AML-193 (cell line): ENCODE results near the gene RBMX2.
"Not testable (repeated sequence)": the region's sequence is repeated elsewhere in the genome, so short reads cannot be mapped to it uniquely, and the experiment has no call there.

Experiments
- DNase-seq, 2 experiments: peaks; one replicate each; lab custom pipeline; 2025; lab: John Stamatoyannopoulos, UW

The RBMX2 gene, protein sequence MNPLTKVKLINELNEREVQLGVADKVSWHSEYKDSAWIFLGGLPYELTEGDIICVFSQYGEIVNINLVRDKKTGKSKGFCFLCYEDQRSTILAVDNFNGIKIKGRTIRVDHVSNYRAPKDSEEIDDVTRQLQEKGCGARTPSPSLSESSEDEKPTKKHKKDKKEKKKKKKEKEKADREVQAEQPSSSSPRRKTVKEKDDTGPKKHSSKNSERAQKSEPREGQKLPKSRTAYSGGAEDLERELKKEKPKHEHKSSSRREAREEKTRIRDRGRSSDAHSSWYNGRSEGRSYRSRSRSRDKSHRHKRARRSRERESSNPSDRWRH

DNA sequence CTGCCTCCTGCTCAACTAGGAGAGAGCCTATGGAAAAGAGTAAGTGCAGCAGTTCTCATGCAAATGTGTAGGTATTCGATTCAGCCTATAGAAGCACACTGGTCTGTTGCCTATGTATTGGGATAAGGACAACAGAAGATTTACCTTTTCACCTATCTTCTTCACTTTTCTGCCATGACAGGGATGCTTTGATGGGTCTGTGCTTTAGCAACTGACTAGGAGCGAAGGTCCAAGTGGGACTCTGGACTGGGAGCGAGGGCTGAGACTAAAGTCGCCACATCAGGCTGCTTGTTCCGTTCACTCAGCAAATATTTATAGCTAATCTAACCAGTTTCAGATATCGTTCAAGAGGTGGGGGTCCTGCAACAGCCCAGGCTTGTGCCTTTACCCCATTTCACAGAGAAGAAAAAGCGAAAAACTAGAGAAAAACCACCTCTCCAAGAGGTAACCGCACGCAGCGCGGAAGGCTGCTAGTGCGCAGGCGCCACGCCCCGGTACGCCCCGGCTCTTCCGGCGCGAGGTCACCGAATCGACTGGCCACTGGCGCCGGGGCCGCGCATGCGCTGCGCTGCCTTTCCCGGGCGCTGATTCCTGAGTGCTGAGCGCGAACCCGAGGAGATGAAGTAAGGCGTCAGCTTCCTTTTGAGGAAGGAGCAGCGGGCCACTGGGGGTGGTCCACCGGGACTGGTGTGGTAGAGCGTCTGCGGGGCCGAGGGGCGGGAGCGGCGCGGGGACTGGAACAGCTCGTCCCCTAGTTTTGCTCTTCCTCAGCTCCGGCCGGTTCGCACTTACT is at the start of gene RBMX2:
Gene RBMX2, plus strand, starts transcription at position 573 of the 793 bp plus-strand sequence. Its CDS starts 46 bp downstream, at position 619.
- peak; percentile 27 to 32 for DNase-seq

DNA sequence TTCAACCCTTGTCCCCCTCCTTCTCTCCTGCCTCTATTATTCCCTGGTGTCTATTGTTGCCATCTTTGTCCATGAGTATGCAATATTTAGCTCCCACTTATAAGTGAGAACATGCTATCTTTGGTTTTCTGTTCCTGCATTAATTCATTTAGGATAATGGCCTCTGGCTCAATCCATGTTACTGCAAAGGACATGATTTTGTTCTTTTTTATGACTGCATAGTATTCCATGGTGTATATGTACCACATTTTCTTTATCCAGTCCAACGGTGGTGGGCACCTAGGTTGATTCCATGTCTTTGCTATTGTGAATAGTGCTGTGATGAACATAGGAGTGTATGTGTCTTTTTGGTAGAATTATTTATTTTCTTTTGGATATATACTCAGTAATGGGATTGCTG is 49.7 kb upstream of the RBMX2 start:
- not testable (repeated sequence) for DNase-seq

DNA sequence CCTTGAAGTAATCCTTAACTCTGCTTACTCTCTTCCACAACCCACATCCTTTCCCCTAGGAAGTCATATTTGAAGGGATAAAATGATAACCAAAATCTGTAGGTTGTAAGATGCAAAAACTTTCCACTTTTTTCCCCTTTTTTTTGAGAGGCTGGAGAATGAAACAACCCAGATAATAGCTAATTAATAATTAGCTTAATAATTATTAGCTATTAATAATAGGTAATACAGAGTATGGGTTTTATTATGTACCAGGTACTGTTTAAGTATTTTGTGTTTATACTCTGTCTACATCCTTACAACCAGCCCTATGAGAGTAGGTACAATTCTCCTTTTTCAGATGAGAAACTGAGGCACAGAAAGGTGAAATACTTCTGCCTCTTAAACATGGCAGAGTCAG is 25.7 kb upstream of the RBMX2 start:
- DNase-seq, result no peak

DNA sequence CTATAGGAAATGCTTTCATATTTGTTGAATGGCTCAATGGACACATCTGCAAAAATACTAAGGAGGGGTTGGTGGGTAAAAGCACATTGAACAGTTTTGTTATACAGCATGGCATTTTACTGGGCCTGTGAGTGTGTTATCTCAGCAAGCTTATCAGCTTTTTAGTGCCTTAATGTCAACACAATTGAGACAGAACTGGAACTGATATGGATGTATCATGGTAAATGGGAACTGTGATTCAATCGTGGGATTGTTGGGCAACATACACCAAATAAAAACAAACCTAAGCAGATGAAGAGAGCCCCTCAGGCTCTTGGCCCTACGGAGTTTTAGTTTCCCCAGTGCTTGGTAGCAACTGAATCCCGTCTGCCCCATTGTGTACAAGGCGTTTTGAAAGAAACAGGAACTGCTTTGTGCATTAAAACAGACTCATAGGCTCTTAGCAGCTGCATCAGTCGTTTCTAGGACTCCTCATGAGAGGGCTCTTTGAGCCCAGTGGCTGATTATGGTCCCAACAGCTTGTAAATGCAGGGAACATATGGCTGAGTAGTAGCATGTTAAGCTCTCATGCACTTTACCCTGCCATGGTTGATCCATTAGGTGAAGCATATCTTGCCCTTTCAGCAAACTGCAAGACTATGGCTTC is 23.6 kb upstream of the RBMX2 start:
- no peak for DNase-seq

DNA sequence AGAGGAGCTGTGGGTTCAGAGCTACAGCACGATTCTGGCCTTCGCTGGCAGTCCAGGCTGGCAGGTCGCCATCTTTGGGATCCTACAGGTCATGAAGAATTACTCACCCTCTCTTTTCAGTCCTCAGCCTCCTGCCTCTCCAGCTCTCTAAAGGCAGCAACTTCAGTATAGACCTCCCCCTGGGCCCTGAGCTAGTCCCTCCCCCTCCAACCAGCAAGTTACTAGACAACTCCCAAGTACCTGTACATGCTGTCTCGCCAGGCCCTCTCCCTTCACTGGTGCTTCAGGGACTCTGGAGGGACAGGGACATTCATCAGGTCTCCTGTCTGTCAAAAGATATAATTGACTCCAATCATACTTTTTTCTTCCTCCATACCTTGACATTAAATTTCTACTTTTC is 16.3 kb upstream of the RBMX2 start, which contains the start of gene GPR119:
Gene GPR119, minus strand, starts transcription at position 155 of the 400 bp plus-strand sequence. CDS start 227 bp downstream, outside the sequence.
- DNase-seq, result no peak

DNA sequence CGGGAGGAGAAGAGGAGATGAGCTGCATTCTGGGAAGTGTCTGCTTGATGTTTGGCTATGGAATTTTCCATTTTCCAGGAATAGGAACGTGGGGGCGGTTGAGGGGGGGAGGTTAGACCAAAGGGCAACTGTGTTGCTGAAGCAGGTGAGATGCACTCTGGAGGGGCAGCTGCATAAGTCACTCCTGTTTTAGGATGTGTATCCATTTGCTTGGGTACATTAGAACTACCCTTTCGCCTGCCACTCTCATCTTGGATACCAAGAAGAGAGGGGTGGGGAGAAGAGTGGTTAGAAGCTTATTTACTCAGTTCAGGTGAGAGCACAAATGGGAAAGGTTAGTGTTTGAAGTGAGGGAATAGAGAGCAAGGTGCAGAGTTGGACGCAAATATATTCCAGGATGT is 15.4 kb upstream of the RBMX2 start:
- no peak for DNase-seq

DNA sequence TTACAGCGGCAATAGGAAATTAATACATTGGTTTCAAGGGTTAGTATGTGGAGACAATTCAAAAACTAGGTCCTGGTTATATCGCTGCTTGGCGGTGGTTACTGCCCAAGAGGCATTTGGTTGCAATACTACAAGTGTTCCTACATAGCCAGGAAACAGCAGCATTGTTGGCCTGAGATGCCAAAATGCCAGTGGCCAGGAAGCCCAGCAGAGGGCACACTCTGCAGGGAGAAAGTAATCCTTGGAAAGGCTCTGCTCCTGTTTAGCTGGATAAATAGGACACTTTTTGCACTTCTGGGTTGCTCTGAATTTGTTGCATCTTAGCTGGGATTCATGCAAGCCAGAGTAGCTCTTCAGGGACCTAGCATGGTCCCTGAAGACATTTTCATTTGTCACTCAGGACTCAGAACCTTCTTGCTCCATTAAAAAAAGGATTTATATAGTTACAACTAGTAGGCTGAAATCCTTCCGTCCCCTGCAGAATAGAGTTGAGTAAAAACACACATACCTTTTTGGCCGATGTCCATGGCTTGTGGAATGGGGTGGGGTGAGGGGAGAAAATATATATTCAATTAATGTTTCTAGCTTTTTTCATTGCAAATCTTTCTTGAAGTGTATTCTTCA is 8.2 kb upstream of the RBMX2 start:
- peak; percentile 2 to 11 for DNase-seq

DNA sequence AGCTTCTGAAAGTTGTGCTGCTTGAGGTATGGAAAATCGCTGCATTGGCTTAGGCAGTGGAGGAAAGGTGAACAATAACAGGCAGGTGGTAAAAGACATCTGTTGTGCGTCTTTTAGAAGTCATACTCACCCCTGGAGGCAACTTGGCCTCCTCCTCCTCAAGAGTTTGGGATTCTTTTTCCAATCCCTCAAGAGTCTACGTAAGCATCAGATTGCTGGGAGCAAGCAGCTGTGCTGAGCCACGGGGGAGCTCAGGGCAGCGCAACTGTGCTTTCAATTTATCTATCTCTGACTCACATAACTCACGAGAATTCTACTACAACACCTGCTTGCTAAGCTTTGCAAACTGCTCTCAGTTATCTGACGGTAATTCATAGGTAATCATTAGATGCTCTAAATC is 6.4 kb upstream of the RBMX2 start:
- no peak for DNase-seq

DNA sequence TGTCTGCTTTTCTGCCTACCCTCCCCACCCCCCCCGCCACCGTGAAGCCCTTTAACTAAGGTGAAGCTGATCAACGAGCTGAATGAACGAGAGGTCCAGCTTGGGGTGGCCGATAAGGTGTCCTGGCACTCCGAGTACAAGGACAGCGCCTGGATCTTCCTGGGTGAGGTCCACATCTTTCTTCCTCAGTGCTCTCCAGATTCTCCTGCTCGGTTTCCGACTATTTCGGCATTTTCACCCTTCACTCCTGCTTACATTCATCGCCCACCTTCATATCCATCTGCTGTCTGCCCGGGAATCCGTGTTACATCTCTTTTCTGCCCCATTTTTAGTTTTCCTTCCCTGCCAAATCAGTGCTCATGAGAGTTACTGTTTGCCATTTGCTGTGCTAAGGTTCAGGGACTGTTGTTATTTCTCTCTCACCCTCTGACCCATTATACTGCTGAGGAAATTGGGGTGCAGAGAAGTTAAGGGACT is 459 bp downstream of the RBMX2 start:
- no peak for DNase-seq

DNA sequence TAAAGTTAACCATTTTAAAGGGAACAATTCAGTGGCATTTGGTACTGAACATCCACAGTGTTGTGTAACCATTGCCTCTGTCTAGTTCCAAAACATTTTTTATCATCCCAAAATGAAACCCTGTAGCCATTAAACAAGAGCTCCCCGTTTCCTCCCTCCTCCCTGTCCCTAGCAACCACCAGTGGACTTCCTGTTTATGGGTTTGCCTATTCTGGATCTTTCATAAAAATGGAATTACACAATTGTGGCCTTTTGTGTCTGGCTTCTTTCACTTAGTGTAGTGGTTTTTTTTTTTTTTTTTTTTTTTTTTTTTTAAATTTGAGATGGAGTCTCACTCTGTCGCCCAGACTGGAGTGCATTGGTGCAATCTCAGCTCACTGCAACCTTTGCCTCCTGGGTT is 11.6 kb downstream of the RBMX2 start:
- peak; percentile 44 to 55 for DNase-seq

DNA sequence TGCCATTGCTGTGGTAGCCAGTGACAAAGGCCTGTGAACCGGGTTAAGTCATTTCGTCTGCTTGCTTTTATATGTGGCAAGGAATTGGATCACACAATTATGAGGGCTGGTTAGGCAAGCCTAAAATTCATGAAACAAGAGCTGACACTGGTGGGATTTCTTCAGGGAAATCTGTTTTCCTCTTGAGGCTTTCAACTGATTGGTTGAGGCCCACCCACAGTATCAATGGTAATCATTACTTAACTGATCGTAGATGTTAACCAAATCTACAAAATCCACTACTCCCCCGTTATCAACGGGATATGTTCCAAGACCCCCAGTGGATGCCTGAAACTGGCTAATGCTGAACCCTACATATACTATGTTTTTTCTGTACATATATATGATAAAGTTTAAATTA is 13.0 kb downstream of the RBMX2 start:
- no peak for DNase-seq

DNA sequence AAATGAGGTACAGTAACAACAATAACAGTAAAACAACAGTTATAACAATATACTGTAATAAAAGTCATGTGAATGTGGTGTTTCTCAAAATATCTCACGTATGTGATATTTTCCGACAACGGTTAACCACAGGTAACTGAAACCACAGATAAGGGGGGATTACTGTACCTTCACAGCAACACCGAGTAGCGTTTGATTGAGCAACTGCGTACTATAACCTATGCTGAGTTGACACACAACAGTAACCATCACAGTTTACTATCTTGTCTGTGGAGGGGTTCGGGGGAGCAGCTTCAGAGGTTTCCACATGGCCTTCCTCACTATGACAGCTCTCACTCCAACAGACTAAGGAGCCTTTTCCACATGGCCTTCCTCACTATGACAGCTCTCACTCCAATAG is 13.4 kb downstream of the RBMX2 start:
- DNase-seq, result no peak

DNA sequence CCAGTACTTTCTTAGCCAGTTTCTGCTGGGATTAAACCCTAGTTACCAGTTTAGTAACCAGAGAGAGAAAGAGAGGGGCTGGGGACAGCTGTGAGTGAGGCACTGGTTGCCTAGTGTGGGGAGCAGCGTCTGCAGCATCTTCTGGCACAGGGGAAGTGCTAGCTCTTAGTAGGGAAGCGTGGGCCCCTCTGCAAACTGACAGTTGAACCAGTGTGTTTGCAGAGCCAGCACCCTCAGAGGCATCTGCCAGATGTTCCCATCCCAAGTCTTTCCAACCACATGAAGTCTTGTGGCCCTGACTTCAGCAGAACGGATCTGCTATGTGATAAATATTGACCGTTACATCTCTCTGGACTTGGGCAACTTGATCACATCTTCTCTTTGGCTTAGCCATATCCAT is 15.0 kb downstream of the RBMX2 start:
- no peak for DNase-seq

DNA sequence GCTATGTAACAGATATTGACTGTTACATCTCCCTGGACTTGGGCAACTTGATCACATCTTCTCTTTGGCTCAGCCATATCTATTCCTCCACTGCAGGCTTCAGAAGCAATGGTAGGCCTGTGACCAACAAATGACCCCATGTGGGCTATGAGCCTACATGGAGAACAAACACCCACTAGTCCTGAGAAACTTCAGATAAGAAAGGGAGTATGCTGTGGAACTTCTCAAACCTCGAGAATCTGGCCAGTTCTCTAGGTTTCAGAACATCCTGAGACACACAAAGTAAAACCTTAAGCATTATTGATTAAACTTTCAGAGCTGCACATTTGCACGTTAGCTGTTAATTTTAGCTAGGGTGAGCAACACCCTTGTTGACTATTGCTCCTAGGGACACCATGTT is 16.3 kb downstream of the RBMX2 start:
- DNase-seq, result no peak

DNA sequence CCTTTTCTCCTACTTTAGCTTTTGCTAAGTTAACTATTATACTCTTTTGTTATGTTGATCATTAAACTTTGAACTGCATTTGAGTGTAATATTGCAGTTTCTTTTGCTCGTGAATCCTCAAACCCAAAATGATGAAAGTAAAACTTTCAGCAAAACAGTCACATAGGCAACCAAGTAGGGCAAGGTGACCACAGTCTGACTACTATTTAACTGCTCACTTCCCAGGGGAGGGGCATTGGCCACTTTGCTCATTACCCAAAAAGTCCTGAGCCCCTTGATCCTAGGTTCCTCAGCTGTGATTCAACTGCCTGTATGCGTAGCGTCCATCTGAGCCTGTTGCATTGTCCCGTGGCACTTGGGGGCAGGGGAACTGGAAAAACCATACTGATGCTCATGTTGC is 17.0 kb downstream of the RBMX2 start:
- no peak for DNase-seq

DNA sequence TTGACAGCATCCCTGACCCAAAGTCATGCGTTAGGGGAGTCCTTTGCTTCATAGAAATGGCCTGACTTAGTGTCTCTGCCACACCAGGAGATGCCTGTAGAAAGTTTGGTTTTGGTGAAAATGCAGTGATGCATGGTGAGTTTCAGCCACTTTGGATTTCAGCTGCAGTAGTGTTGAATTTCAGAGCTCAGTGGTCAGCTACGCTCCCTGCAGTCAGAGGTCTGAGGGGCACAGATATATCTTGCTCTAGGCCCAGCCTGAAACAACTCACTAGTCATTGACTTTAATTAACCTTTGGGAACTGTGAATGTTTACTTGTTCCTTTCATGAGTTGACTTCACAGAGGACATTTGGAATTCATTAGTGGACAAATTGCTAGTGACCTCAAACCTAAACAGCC is 17.5 kb downstream of the RBMX2 start:
- no peak for DNase-seq

DNA sequence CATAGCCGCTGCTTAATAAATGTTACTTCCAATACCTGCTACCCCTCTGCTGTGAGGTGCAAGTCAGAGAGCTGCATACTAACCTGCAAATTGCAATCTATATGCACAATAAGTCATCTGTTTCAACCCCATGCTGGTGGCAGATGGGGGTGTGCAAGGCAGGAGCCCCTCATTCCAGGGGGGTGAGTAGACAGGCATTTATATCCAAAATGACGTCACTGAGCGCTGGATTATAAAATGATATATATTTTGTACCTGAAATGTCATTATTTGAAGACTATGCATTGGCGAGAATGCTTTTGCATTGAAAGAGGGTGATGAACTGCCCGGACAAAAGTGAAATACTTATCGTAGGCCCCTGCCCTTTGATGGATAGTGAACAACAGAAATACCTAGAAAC is 24.7 kb downstream of the RBMX2 start:
- no peak for DNase-seq

DNA sequence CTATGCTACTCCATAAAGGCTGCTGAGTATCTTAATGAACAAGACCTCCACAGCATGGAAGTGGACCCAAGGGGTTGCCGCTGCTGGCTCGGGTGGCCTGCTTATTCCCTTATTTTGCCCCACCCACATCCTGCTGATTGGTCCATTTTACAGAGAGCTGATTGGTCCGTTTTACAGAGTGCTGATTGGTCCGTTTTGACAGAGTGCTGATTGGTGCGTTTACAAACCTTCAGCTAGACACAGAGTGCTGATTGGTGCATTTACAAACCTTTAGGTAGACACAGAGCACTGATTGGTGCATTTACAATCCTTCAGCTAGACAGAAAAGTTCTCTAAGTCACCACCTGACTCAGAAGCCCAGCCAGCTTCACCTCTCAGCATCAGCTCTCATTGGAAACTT is 27.4 kb downstream of the RBMX2 start:
- not testable (repeated sequence) for DNase-seq

DNA sequence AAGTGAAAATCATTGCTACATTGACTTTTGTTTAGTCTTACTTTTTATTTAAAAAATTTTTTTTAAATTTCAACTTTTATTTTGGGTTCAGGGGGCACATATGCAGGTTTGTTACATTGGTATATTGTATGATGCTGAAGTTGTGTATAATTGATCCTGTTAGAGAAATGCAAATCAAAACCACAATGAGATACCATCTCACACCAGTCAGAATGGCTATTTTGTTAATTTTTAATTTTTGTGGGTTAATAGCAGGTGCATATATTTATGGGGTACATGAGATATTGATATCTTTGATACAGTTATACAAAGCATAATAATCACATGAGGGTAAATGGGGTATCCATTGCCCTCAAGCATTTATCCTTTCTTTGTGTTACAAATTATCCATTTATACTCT is 34.1 kb downstream of the RBMX2 start:
- DNase-seq, result no peak

DNA sequence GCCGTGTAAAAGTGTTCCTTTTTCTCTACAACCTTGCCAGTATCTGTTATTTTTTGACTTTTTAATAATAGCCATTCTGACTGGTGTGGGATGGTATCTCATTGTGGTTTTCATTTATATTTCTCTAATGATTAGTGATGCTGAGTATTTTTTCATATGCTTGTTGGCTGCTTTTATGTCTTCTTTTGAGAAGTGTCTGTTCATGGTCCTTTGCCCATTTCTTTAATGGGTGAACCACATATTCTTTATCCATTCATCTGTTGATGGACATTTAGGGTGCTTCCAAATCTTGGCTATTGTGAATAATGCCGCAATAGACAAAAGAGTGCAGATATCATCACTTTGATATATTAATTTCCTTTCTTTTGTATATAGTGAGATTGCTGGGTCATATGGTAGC is 36.2 kb downstream of the RBMX2 start:
- not testable (repeated sequence) for DNase-seq

DNA sequence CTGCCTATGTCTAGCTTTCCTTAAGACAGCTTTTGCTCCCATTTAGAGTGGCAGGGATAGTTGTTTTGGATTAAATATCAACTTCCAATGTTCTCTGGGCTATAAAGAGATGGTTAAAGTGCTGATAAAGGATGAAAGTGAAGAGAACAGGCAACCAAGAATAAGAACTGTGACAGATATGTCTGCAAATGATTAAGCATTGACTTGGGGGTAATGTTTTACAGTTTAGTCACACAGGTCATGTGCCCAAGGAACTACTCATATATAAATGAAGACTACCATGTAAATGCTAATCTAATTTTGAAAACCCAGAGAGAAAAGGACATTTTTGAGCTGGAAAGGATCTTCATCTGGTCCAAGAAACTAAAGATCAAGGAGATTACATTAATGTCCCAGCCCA is 42.1 kb downstream of the RBMX2 start:
- no peak for DNase-seq

DNA sequence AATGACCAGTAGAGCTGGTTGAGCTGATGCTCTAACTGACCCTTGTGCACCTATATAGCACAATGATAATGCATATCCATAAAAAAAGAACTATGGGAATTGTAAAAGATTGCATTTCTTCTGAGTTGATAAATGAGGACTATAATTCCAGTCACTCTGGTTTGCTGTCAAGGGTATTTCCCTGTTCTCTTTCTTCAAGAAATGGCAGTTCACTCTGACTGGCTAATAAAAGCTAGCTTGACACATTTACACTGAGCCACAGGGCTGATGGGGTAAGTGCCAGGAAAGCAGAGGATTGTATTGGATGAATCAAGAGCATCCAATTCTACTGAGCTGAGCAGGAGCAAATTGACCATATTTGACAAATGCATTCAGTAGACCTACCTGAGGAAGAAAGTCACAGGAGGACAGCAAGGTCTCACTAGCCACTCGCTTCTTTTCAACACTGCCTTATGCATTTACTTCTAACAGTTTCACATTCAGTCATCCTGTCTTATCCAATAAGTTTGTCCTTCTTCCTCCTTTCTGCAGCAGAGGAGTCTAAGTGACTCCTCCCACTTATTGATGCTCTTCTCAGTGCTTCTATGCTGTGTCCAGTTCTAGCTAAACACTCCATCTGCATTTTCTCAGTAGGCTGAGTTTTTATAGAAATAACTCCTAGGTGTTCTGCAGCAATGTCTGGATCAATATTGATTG is 43.0 kb downstream of the RBMX2 start:
- no peak for DNase-seq
